GM18502 (cell line): Measurements from ENCODE around the gene PHLDB1.

Experiments used
- ATAC-seq: cut with Tn5 transposase; IDR thresholded peaks from one replicate; pipeline ENCODE4 v1.9.1; 2021; ENCODE audit warnings: mild to moderate bottlenecking; ENCODE audit not compliant: unreplicated experiment, poor library complexity

The PHLDB1 gene

GRCh38 chr11:118621071-118621783 is 13.8 kb downstream of the PHLDB1 start:
- no peak for ATAC-seq

- ATAC-seq = no peak
Measured at GRCh38 chr11:118621784-118622375, 14.5 kb downstream of the PHLDB1 start.

- no peak for ATAC-seq
Measured at GRCh38 chr11:118622376-118623268, 15.2 kb downstream of the PHLDB1 start.

- no peak for ATAC-seq
Measured at GRCh38 chr11:118623269-118623655, 15.8 kb downstream of the PHLDB1 start.

GRCh38 chr11:118625036-118625690 is 17.7 kb downstream of the PHLDB1 start:
- ATAC-seq = no peak

- ATAC-seq = no peak
Measured at GRCh38 chr11:118625976-118626375, 18.6 kb downstream of the PHLDB1 start.

- ATAC-seq = no peak
Measured at GRCh38 chr11:118627566-118627965, 20.2 kb downstream of the PHLDB1 start.

- ATAC-seq = no peak
Measured at GRCh38 chr11:118628031-118628430, 20.6 kb downstream of the PHLDB1 start.

GRCh38 chr11:118628432-118628831 is 21.0 kb downstream of the PHLDB1 start:
- ATAC-seq = no peak

GRCh38 chr11:118628861-118629549 is 21.6 kb downstream of the PHLDB1 start:
- ATAC-seq = no peak

GRCh38 chr11:118629761-118630661 is 22.6 kb downstream of the PHLDB1 start:
- ATAC-seq = no peak

GRCh38 chr11:118631142-118631909 is 23.9 kb downstream of the PHLDB1 start:
- no peak for ATAC-seq

GRCh38 chr11:118632577-118633318 is 25.3 kb downstream of the PHLDB1 start:
- no peak for ATAC-seq

- ATAC-seq = no peak
Measured at GRCh38 chr11:118633319-118633690, 25.9 kb downstream of the PHLDB1 start.

- ATAC-seq = no peak
Measured at GRCh38 chr11:118633979-118634378, 26.6 kb downstream of the PHLDB1 start.

GRCh38 chr11:118634431-118635236 is 27.2 kb downstream of the PHLDB1 start:
- no peak for ATAC-seq

- ATAC-seq = no peak
Measured at GRCh38 chr11:118635237-118635591, 27.8 kb downstream of the PHLDB1 start.
